Endothelial cell of umbilical vein (primary cell): ENCODE data around the gene MARCKSL1. TPM values are rescaled to one million over a fixed set of nuclear protein-coding genes. Genes with fewer than 3 reads are reported as not detected.

ENCODE experiments used
- BruUV-seq: library from RNA; stranded (reverse); fragments of 400-500 nt; replicated peaks from 2 replicates; lab custom pipeline; 2021; lab: Mats Ljungman, UMichigan
- CTCF ChIA-PET: fragments of 300-600, 350-600 bp; sonication (Branson Sonifier 250); formaldehyde crosslinking; loops from one replicate; lab custom pipeline; 2021; ENCODE audit warnings: antibody characterized with exemption, inconsistent platforms; lab: Charles Lee
- POLR2A ChIA-PET: fragments of 300-600, 350-600 bp; sonication (Branson Sonifier 250); formaldehyde crosslinking; loops from one replicate; lab custom pipeline; 2021; ENCODE audit warnings: antibody characterized with exemption, inconsistent platforms; lab: Charles Lee
- DNase-seq: peaks from one replicate; pipeline ENCODE4 v3.0.0-alpha.2; 2011; ENCODE audit warnings: low read depth, low spot score
- FAIRE-seq: peaks from 2 replicates; lab custom pipeline; 2011; peaks lifted over from hg19 to GRCh38; lab: Jason Lieb, UNC
- H2AFZ ChIP-seq: 2 replicates; pipeline ENCODE4 v1.6.0; 2012; ENCODE audit warnings: low read depth, low read length, control low read depth, inconsistent platforms
- H3K27ac ChIP-seq: 2 replicates; pipeline ENCODE4 v1.5.1; 2011; ENCODE audit warnings: low read depth, mild to moderate bottlenecking, control low read depth, low read length, moderate library complexity; ENCODE audit not compliant: insufficient read depth
- H3K27me3 ChIP-seq, 2 experiments: 2 replicates each; pipeline versions ENCODE4 v1.6.0 to v1.6.1; 2011; ENCODE audit warnings: low read length in 2 of 2, mixed read lengths in 1 of 2; ENCODE audit not compliant: control insufficient read depth in 2 of 2, insufficient read depth in 2 of 2
- H3K36me3 ChIP-seq, 2 experiments: 2 replicates in 1 of 2; 3 replicates in 1 of 2; pipeline ENCODE4 v1.5.1; 2011; ENCODE audit warnings: low read length in 2 of 2, mild to moderate bottlenecking in 1 of 2, moderate library complexity in 1 of 2; ENCODE audit not compliant: control insufficient read depth in 2 of 2, insufficient read depth in 2 of 2; ENCODE audit errors: extremely low read depth in 1 of 2
- H3K4me1 ChIP-seq: 3 replicates; pipeline ENCODE4 v1.5.1; 2011; ENCODE audit warnings: mild to moderate bottlenecking, low read length; ENCODE audit not compliant: control insufficient read depth, insufficient read depth; ENCODE audit errors: extremely low read depth
- H3K4me2 ChIP-seq: 2 replicates; pipeline ENCODE4 v1.6.1; 2011; ENCODE audit warnings: low read length, control low read depth, mixed read lengths; ENCODE audit not compliant: insufficient read depth
- H3K4me3 ChIP-seq, 3 experiments: fragments of 200-600 bp in 1 of 3; sonication (generic), shearing (Covaris generic) in 1 of 3; replicated peaks in 1 of 3; 2 replicates each; pipeline ENCODE4 v1.5.1; 2011 to 2016; ENCODE audit warnings: control low read depth in 3 of 3, low read length in 3 of 3, mild to moderate bottlenecking in 2 of 3, inconsistent platforms in 1 of 3, low read depth in 1 of 3, moderate library complexity in 1 of 3; ENCODE audit not compliant: insufficient read depth in 1 of 3
- H3K79me2 ChIP-seq: 2 replicates; pipeline ENCODE4 v1.6.0; 2012; ENCODE audit warnings: low read length, inconsistent platforms; ENCODE audit not compliant: control insufficient read depth, insufficient read depth
- H3K9ac ChIP-seq: replicated peaks from 2 replicates; pipeline ENCODE3; 2011; ENCODE audit warnings: low read length, control low read depth; ENCODE audit not compliant: insufficient read depth; ENCODE audit errors: extremely low read depth
- H3K9me1 ChIP-seq: replicated peaks from 3 replicates; pipeline ENCODE4 v1.6.0; 2011; ENCODE audit warnings: mild to moderate bottlenecking, low read length; ENCODE audit not compliant: control insufficient read depth, insufficient read depth; ENCODE audit errors: extremely low read depth
- H3K9me3 ChIP-seq: replicated peaks from 2 replicates; pipeline ENCODE4 v1.5.1; 2012; ENCODE audit warnings: low read length, inconsistent platforms; ENCODE audit not compliant: control insufficient read depth, insufficient read depth
- H4K20me1 ChIP-seq: replicated peaks from 2 replicates; pipeline ENCODE3; 2011; ENCODE audit warnings: mild to moderate bottlenecking, low read length; ENCODE audit not compliant: control insufficient read depth, insufficient read depth; ENCODE audit errors: extremely low read depth
- EZH2 ChIP-seq: IDR thresholded peaks from 2 replicates; pipeline ENCODE4 v1.6.1; 2012; ENCODE audit warnings: borderline replicate concordance, low read depth, mild to moderate bottlenecking, moderate library complexity, low read length, inconsistent platforms; ENCODE audit not compliant: severe bottlenecking
- FOS ChIP-seq: IDR thresholded peaks from 2 replicates; pipeline ENCODE4 v1.6.1; 2011; ENCODE audit warnings: mild to moderate bottlenecking, low read length, moderate library complexity, borderline replicate concordance; ENCODE audit not compliant: insufficient read depth
- JUN ChIP-seq: IDR thresholded peaks from 2 replicates; pipeline ENCODE4 v1.6.1; 2011; ENCODE audit warnings: borderline replicate concordance, low read depth; ENCODE audit not compliant: insufficient read length, insufficient read depth
- MYC ChIP-seq: IDR thresholded peaks from one replicate; pipeline ENCODE4 v1.6.1; 2011; ENCODE audit warnings: mild to moderate bottlenecking, low read depth, low read length
- POLR2A ChIP-seq: IDR thresholded peaks from 2 replicates; pipeline ENCODE4 v1.6.1; 2012; ENCODE audit warnings: low read depth, mild to moderate bottlenecking, control low read depth, low read length
- POLR2AphosphoS5 ChIP-seq: IDR thresholded peaks from 2 replicates; pipeline ENCODE4 v1.6.1; 2012; ENCODE audit warnings: low read depth, mild to moderate bottlenecking, control low read depth, low read length, moderate library complexity; ENCODE audit not compliant: insufficient read depth
- dilution Hi-C: fragments of 300-500 bp; cut with MboI; formaldehyde crosslinking; loops from one replicate; pipeline ENCODE4 v1.15.0; 2019; ENCODE audit warnings: low sequenced_read_pairs; ENCODE audit not compliant: extremely low pct_ligation_motif_present
- intact Hi-C: fragments of 100-400 bp; cut with micrococcal nuclease; formaldehyde crosslinking; loops from one replicate; pipeline ENCODE4 v1.10.0; 2022
- polyA plus RNA-seq, 4 experiments: library from polyadenylated mRNA; depleted of rRNA in 3 of 4; stranded (reverse) in 3 of 4; unstranded in 1 of 4; fragments of >200 nt; gene quantifications; 2 replicates each; pipeline versions ENCODE4 v1.2.1 to v1.2.3, GENCODE V29; 2011 to 2012; ENCODE audit warnings: missing spikeins in 1 of 4
- total RNA-seq: library from RNA; stranded (reverse); gene quantifications from 2 replicates; pipeline ENCODE4 v1.2.3, GENCODE V29; 2021
- TF ChIP-seq, protein P1 (sequence below): IDR thresholded peaks from 2 replicates; pipeline ENCODE4 v1.6.1; 2011; ENCODE audit not compliant: insufficient read depth, insufficient read length
- TF ChIP-seq, protein P2 (sequence below), 2 donors: IDR thresholded peaks; 1 replicate in 1 of 2; 2 replicates in 1 of 2; pipeline ENCODE4 v1.5.1; 2011; ENCODE audit warnings: low read length in 2 of 2, mild to moderate bottlenecking in 2 of 2, moderate library complexity in 2 of 2, control low read depth in 1 of 2, inconsistent platforms in 1 of 2, low read depth in 1 of 2; ENCODE audit not compliant: insufficient read depth in 1 of 2; ENCODE audit errors: extremely low read depth in 1 of 2

The MARCKSL1 gene
- total and polyA plus RNA-seq, 2 donors (not counting 3 experiments of a cell fraction or from before 2014, with no cell fraction given), result 265 to 318 TPM

DNA sequence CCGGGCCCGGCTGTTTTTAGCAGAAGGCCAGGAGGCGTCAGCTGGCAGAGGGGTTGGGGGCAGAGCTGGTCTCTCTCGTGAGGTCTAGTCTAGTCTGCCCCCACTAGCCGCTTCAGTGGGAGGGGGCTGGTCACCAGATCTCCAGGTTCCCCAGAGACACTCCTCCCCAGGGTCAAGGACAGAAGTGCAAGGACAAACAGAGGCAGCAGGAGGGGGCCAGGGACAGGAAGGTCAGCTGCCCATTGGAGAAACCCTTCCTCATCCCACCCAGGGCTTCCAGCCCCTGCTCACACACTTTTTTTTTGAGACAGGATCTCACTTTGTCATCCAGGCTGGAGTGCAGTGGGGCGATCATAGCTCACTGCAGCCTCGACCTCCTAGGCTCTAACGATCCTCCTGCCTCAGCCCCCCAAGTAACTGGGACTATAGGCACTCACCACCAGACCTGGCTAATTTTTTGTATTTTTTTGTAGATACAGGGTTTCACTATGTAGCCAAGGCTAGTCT lies 16.3 kb upstream of the MARCKSL1 start:
- Histone ChIP-seq H3K4me2 (peak overlapping the region; percentile 78), H3K9ac (peak overlapping the region; percentile 88), H3K4me3 (peak overlapping the region in 1 of 3 experiments; percentile 56), H3K9me3 (no peaks in the 10 kb centered on the region), H2AFZ (peak overlapping the region; percentile 95), H3K36me3 (no peaks in the 10 kb centered on the region), H4K20me1 (no peaks in the 10 kb centered on the region), H3K4me1 (peaks cover 34% of the 10 kb centered on the region), H3K27ac (no peak overlapping the region), H3K79me2 (no peaks in the 10 kb centered on the region), H3K27me3 (no peaks in the 10 kb centered on the region), H3K9me1 (no peaks in the 10 kb centered on the region)
- CTCF ChIA-PET, result interaction anchor here (0.6 to 2.8 kb wide), 11 partner anchors 10 to 137 kb away, joined by 3 to 12 read pairs (median 5); partner anchors contain the start of genes FAM229A, MARCKSL1 and TSSK3
- TF ChIP-seq EZH2, result no peak
- TF ChIP-seq, protein P1, sequence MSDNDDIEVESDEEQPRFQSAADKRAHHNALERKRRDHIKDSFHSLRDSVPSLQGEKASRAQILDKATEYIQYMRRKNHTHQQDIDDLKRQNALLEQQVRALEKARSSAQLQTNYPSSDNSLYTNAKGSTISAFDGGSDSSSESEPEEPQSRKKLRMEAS, result no peak
- TF ChIP-seq POLR2AphosphoS5, result no peak
- TF ChIP-seq JUN, result no peak
- no peak for TF ChIP-seq MYC
- TF ChIP-seq, protein P2, sequence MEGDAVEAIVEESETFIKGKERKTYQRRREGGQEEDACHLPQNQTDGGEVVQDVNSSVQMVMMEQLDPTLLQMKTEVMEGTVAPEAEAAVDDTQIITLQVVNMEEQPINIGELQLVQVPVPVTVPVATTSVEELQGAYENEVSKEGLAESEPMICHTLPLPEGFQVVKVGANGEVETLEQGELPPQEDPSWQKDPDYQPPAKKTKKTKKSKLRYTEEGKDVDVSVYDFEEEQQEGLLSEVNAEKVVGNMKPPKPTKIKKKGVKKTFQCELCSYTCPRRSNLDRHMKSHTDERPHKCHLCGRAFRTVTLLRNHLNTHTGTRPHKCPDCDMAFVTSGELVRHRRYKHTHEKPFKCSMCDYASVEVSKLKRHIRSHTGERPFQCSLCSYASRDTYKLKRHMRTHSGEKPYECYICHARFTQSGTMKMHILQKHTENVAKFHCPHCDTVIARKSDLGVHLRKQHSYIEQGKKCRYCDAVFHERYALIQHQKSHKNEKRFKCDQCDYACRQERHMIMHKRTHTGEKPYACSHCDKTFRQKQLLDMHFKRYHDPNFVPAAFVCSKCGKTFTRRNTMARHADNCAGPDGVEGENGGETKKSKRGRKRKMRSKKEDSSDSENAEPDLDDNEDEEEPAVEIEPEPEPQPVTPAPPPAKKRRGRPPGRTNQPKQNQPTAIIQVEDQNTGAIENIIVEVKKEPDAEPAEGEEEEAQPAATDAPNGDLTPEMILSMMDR (IDR thresholded peaks at IDR 0.05; ENCODE audit: extremely low read depth in 1 of 2, insufficient read depth in 1 of 2, low read depth in 1 of 2, low read length in 2 of 2), result no peak
- TF ChIP-seq POLR2A, result no peak
- TF ChIP-seq FOS, result no peak
- FAIRE-seq, result no peak
- DNase-seq, result no peak
- TSS peak; percentile 19 for BruUV-seq
- POLR2A ChIA-PET, result interaction anchor here (1.0 to 4.4 kb wide), 2 partner anchors 17 to 19 kb away, joined by 4 to 50 read pairs; partner anchors contain the start of gene MARCKSL1
- dilution Hi-C loops (no loop called here), intact Hi-C loops (no loop called here)
